GM03348 (cell line): Measurements from ENCODE around the gene COMMD7.
A peak's percentile ranks its signal among the peaks of the same experiment; 100 is the strongest.

Experiments used
- DNase-seq: peaks from one replicate; pipeline ENCODE4 v3.0.0; 2012; ENCODE audit warnings: low spot score

The COMMD7 gene

DNA sequence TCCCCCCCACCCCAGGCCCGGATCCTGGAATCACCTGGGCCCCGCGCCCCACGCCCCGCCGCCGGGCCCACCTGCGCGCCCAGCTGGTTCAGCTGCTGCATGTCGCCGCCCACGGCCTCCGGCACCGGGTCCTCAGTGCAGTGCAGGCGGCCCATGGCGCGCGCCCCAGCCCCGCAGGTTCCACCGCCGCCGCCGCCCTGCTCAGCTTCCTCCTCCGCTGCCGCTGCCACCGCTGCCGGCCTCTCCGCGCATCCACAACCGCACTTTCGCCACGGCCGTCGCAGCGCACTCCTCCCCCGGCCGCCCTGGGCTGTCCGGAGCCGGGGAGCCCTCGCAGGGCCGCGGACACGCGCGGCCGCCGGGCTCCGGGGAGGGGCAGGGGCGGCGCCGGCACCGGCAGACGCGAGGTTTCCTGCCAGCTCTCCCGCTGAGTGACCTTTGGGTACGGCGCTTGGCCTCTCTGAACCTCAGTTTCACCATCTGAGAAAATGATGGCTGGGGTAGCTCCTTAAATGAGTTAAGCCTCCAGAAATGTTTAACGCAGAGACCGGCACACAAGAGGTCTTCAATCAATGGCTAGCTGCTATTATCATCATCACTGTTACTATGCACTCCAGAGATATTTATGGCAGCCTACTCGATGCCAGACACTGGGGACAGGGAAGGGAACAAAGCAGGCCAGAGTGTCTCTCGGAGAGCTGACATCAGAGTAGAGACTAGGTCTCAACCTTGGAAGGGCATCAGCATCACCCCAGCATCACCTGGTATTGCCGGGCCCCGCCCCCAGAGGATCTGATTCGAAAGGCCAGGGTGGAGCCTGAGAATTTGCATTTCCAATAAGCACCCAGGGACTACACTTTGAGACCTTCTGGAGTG, at the start of gene COMMD7:
Gene COMMD7, minus strand, starts transcription at position 231 of the 876 bp plus-strand sequence. Its CDS starts 76 bp downstream, at position 155.
- DNase-seq, result peak; percentile 83

DNA sequence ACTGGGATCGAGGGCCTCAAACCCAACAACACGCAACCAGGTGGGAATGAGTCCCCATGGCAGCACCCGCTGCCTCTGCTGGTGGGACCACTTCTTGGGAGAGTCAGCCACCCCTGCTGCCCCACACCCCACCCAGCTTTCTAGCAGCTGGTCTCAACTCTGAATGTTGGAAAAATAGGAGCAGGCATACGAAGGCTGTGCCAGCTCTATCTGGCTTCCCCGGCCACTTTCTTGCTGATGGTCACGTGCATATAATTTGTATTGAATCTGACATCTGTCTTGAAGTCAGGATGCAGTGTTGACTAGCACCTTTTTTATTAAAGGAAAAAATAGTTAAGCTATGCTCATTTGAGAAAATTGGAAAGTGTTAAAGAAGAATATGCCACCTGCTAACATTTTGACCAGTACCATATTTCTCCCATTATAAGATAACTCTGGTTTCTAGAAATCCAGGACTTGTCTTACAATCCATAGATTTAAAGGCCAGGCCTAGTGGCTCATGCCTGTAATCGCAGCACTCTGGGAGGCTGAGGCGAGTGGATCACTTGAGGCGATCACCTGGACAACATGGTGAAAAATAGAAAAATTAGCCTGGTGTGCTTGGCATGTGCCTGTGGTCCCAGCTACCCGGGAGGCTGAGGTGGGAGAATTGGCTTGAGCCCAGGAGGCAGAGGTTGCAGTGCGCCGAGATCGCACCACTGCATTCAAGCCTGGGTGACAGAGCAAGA, 49.6 kb upstream of the COMMD7 start:
- no peak for DNase-seq

DNA sequence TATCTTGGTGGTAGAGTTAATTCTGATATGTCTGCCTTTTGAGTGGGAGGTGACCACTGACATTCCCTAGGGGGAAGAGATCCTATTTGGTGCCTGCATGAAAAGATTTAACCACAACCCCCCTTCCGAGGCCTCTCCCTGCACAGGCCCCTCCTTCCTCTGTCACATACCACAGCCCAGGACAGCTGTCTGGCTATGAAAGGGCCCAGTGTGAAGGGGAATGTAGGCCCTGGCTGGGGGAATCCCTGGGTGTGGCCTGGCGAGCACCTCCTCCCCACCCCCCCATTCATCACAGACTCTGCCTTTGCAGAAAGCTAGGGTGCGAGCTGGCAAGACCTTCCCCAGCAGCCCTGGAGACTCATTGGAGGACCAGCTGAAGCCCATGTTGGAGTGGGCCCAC, 49.0 kb upstream of the COMMD7 start:
- DNase-seq, result no peak

DNA sequence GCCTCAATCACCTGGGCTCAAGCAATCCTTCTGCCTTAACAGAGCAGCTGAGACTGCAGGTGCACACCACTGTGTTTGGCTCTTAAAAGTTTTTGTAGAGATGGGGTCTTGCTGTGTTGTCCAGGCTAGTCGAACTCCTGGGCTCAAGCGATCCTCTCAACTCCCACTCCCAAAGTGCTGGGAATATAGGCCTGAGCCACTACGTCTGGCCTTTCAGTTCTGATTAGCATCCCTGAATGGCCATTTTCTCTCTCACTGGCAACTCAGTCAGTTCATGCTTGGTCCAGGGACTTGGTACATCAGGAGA, 47.4 kb upstream of the COMMD7 start:
- no peak for DNase-seq

DNA sequence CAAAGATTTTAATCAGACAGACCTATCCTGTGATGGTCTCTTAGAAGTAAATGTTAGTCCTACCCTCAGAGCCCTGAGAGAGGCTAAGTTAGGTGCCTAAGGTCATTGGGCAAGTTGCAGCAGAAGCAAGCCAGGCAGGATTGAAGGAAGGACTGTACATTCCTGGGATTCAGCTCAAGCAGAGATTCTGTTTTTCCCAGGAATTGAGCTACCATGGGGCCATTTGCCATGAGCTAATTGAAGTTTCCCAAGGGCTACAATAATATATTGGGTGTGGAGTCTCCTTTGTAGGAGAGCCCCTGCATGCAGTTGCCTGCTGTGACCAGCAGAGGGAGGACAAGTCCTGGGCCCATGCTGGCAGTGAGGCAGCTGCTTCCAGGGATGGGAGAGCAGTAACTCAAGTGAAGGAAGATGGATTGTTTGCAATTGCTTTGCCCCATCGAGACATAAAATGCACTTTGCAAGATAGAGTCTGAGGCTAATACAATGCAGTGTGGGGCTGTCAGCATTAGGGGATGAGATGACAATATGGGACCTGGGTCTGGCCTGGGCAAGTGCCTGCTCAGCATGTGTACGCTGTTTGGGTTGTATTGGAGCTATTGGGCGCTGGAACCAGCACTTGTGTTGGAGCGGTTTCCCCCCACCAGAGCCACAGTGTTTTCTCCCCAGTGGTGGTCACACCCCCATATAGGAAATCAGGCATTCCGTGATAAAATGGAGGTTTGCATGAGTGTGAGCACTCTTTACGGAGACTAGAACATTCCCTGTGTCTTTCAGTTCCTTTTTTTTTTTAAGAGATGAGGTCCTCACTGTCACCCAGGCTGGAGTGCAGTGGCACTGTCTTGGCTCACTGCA, 46.9 kb upstream of the COMMD7 start:
- peak; percentile 94 for DNase-seq

DNA sequence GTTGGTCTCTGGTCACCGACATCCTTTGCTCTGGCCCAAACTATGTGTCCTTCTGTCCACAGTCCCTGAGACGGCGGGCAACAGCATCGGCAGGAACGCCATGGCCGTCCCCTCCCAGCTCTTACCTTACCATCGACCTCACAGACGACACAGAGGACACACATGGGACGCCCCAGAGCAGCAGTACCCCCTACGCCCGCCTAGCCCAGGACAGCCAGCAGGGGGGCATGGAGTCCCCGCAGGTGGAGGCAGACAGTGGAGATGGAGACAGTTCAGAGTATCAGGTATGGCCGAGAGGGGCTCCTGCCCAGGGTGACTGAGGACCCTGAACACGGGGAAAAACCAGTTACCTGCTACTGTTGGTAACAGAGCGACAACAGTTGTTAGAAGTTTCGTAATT, 43.9 kb upstream of the COMMD7 start:
- no peak for DNase-seq

DNA sequence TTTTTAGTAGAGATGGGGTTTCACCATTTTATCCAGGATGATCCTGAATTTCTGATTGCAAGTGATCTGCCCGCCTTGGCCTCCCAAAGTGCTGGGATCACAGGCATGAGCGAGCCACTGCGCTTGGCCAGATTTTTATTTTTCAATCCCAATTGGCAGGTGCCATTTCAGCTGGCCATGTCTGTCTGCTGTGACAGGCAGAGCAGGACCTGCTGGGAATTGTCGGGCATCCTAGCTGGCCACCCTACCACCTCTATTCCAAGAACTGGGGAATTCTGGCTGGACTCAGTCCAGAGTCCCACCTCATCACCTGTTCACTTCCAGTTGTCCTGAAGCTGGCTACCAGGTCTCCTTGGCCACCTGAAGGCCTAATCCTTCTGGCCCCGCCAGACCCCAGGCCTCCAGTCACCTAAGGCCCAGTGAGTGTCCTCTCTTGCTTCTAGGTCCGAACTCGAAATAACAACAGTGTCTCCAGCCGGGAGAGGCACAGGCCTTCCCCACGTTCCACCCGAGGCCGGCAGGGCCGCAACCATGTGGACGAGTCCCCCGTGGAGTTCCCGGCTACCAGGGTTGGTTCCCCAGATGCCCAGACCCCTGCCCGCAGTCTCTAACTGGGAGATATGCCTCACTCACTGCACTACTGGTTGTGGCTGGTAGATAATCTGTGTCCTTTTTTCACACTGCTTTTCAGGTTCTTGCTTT, 42.9 kb upstream of the COMMD7 start:
- no peak for DNase-seq

DNA sequence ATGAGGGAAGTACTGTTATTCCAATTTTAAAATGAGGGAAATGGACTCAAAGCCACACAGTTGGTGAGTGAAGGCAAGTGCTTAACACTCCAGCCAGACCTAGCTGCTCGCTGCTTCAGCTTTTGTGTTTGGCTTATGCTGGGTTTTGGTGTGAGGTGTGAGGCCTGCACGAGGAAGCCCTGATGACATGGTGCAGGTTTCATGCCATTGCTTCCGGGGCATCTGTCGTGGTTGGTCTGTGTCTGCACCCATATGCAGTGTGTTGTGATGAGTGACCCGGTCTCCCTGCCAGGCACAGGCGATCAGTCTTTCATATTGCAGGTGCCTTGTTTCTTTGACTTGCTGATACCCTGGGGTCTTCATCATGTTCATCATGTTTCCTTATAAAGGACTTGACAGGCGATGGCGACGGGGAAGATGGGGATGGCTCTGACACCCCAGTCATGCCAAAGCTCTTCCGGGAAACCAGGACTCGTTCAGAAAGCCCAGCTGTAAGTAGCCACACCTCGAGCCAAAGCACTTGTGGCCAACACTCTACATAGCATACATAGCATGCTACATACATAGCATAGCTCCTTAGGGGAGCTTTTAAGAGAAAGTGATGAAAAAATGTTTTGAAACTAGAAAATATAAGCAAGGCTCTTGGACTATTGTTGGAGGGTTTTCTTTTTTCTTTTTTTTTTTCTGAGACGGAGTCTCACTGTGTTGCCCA, 41.3 kb upstream of the COMMD7 start:
- no peak for DNase-seq

DNA sequence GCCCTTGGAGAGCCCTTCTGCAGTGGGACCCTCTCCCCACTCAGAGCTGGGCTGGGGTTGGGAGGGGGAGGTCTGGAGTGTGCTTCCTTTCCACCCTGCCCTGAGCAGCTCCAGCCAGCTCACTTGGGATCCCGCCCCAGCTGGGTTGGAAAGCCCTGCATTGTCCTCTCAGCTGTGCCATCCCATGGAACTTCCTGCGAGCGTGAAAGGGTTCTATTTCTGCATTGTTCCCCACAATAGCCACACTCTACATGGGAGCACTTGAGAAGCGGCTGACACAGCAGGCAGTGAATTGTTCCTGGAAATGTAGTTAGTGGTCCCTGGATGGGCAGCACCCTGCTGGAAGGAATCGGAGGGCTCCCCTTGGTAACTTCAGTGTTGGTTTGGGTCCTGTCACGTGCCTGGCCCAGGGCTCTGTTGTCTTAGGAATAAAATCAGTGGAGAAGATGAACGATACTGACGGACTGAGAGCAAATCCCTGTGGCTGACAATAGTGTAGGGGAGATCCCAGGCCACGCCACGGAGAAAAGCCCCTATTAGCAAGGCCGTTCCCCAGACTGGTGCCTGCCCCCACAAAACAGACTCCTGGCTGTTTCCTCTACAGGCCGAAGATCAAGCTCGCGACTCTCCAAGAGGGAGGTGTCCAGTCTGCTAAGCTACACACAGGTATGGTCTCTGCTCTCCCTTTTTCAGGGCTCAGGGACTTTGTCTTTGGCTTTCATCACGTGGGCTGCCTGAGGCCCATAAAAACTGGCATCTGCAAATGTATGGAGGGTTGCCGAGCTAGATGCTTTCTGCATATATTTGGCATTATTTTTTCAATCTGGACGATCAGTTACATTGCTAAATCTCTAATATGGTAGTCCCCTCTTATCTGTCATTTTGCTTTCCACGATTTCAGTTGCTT, 37.7 kb upstream of the COMMD7 start:
- DNase-seq, result no peak

DNA sequence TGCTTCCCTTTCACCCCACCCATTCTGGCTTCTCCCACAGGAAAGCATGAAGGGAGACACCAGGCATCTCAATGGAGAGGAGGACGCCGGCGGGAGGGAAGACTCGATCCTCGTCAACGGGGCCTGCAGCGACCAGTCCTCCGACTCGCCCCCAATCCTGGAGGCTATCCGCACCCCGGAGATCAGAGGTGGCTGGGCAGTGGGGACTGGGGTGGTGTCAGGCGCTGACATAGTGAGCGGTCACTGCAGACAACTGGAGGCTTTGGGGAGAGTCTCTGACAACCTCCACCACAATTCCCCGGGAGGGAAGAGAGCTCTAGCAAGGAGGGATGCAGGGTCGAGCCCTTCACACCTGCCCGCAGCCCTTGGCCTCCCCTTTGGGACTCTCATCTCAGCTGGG, 37.0 kb upstream of the COMMD7 start:
- no peak for DNase-seq

DNA sequence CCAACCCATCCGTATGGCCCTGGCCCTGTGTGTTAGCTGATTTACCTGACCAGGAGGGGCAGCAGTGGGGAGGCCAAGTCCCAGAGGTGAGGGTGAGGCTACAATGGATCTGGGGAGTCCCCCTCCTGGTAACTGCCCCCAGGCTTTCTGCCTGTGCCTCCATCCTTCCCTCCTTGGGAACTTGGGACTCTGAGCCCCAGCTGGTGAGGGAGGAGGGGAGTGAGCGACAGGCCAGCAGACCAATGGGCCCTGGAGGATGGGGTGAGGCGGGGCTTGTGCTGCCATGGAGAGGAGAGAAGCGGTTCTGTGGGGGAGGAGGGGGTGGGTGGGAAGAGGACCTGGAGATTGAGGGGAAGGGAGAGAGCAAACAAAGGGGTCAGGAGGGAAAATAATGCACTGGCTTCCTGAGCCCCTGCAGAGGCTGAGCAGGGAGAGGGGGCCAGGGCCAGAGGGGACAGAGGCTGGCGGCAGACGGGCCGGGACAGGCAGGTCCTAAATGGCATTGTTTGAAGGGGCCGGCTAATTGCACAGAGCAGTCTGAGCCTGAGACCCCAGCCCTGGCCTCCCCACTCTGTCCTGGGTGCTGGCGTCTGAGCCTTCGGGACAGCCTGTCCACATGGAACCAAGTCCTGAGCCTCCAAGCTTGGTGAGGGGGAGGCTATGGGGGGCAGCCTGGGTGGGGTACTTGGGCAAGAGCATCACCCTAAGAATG, 36.4 kb upstream of the COMMD7 start:
- DNase-seq, result no peak

DNA sequence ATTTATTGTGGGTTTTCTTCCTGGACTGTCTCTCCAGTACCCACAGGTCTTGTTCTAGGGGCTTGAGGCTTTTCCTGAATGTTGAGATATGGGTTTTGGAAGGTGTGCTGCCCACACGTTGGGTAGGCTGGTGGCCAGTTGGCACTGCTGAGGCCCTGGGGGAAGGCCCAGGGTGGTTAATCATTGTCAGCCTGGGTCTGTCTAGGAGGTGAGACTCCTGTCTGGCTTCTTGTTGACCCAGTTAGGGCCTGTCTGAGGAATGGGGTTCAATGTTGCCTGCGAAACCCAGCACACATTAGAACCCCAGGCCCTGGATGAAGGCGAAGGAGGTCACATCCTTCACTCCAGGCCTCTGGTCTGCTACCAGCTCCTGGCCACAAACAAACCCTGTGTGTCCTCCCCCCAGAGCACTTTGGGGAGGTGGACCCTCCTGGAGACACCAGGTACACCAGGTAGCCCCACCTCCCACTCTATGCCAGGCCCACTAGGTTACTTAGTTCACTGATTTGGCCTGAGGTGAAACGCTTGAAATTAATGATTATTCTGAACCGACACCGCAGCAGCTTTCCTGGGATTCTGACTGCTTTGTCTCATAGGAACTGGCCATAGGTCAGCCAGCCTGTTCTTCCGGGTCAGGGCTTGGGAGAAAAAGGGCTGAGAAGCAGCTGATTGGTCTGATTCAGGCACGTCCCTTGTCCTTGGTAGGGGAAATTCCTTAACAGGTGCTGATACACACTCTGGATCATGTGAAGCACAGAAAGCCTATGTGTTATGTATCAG, 34.1 kb upstream of the COMMD7 start:
- no peak for DNase-seq

DNA sequence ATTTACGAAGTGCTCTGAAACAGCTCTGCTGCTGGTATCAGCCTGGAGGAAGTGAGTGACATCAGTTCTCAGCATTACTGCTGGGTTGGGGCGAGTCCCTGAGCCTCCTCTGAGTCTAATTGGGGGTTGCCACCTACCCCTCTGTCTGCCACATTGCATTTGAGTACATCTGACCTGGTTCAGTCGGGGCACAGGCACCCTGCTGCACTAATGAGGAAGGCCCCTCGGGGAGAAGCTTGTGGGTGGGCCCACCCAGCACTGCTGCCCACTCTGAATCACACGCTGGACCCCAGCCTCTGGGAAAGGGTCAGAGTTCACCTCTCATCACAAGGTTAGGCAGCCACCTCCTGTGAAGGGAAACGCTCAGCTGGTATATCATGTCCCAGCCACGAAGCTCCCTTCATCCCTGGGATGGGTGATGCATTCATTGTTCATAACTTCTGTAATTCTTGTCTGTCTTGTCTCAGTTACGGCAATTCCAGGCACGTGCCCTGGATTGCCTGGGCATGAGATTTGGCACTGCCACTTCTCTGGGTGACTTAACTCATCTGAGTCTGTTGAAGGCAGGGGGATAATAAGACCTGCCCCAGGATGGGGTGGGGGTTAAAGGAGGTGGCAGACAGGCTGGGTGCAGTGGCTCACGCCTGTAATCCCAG, 32.2 kb upstream of the COMMD7 start:
- no peak for DNase-seq

DNA sequence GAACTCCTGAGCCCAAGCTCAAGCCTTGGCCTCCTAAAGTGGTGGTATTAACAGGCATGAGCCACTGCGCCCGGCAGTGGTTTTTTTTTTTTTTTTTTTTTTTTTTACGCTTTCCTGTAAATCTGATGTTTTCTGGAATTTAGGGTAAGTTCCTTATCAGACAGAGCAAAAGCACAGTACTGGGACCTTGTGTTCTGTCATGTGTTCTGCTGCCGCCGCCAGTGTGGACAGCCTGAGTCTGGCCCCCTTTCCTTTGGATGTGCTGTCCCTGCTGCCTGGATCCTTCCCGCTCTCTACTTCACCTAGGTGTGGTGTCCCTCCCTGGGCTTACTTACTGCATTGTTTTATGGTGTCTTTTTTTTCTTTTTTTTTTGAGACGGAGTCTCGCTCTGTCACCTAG, 30.6 kb upstream of the COMMD7 start:
- DNase-seq, result no peak

DNA sequence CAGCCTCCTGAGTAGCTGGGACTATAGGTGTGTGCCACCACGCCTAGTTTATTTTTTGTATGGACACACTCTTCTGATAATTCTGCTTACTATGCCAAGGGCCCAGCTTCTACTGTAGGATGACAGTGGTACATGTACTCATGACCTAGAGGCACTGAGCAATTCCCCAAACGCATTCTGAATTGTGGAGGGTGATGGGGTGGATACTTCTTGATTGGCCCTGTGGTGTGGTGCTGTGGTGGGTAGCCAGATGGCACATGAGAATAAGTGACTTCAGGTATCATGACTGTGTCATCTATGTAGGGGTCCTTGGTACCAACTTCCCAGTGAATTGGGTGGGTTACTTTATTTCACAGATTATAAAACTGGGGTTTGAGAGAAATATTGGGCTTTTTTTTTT, 30.0 kb upstream of the COMMD7 start:
- DNase-seq, result no peak

DNA sequence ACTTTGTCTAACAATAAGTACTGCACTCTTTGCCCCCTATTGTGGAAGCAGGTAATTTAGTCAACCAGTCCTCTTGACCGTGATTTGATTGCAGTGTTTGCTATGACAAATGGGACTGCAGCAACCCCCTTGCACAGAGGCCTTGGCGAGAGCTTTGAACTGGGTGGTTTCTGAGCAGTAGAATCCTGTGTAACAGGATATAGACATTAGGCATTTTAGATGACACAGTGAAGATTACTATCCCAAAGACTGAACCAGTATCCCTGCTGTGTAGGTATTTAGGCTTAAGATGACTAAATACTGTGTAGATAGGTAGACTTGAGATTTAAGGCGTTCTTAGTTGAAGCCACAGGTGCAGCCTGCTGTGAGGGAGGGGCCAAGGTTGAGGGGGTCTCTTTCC, 28.8 kb upstream of the COMMD7 start:
- DNase-seq, result no peak

DNA sequence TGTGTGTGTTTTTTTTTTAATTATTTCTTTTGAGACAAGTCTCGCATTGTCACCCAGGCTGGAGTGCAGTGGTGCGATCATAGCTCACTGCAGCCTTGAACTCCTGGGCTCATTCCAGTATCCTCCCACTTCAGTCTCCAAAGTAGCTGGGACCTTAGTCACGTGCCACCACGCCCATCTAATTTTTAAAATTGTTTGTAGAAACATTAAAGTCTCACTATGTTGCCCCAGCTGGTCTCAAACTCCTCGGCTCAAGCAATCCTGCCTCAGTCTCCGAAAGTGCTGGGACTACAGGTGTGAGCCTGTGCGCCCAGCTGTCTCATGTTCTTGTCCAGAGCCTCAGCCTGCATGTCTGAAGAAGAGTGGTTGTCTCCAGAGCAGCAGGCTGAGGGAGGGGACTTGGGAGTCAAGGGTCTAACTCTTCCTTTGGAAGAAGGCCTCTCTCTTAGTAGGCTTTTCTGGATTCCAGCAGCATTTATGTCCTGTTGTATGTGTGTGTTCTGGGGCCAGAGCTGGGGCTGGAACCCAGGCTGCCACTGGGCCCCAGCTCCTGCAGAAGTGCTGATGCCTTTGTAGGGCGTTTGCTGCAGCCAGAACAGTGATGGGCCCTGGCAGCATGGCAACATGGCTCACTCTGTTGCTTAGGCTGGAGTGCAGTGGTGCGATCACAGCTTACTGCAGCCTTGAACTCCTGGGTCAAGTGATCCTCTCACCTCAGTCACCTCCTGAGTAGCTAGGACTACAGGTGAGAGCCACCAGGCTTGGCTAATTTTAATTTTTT, 24.3 kb upstream of the COMMD7 start:
- DNase-seq, result no peak
